ENCODE results near the gene FAM124A.

- TF ChIP-seq EZH2phosphoT487 (IDR thresholded peaks at IDR 0.05; ENCODE audit: insufficient read depth, low read depth) (no peak), EZH2 (IDR thresholded peaks at IDR 0.05; ENCODE audit: insufficient read depth, poor library complexity, severe bottlenecking) (no peak)
Observed at GRCh38 chr13:51244637-51245405, 22.6 kb downstream of the FAM124A start.
